Measurements from ENCODE around the gene LEF1.
A peak's percentile ranks its signal among the peaks of the same experiment; 100 is the strongest.

Gene LEF1

DNA sequence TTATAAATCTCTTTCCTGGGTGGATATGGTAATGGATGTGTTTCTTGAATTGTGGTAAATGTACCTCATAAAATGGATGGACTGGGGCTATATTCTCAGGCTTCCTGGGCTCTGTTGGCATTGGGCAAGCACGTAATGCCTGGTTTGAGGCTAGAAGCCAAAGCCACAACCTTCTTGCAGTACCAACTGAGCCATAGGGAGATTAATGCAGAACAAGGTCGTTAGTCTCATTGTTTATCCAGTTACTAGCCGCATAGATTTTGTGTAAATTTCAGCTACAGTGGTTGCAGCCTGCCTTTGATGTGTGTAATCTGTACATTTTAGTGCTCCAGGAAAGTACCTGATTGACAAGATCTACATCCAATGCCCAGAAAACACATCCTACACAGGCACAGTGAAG, 7.2 kb upstream of the LEF1 start:
- no peak for DNase-seq (ENCODE audit: low read depth in 2 of 2)

DNA sequence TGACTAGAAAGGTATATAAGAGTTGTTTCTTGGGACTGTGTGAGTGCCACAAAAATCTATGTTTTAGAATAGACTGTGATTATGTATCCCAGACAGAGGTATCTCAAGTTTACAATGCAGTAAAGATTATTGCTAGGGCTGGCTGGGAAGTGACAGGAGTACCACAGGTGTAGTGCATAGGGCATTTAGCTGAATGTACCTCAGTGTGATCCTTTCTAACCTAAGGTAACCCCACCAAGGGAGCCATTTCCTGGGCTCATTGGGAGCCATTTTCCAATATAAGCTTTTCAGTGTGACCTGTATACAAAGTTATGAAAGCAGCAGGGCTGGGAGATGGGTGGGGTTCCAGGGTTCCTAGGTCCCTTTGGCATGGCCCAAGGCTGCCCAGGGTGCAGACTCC, 6.1 kb upstream of the LEF1 start:
- DNase-seq (ENCODE audit: low read depth in 2 of 2): no peak

DNA sequence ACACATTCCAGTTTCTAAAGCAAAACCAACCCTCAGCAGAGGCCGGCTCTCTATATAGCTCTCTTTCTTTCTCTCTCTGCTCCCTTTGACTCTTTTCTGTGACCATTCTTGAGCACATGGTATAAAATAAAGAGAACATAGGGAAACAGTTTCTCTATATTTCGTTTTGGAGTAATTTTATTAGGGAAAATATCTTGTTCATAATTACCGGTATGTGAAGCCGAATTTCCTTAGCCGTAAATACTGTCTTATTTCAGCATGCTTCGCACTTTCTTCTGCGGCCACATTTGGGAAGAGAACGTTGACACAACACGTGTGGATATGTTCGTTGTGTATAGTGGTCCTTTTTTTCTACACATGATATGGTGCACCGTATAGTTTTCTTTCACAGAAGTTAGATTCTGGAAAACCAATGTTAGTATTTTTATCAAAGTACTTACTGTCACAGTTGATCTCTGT, 4.9 kb upstream of the LEF1 start:
- no peak for DNase-seq (ENCODE audit: low read depth in 2 of 2)

DNA sequence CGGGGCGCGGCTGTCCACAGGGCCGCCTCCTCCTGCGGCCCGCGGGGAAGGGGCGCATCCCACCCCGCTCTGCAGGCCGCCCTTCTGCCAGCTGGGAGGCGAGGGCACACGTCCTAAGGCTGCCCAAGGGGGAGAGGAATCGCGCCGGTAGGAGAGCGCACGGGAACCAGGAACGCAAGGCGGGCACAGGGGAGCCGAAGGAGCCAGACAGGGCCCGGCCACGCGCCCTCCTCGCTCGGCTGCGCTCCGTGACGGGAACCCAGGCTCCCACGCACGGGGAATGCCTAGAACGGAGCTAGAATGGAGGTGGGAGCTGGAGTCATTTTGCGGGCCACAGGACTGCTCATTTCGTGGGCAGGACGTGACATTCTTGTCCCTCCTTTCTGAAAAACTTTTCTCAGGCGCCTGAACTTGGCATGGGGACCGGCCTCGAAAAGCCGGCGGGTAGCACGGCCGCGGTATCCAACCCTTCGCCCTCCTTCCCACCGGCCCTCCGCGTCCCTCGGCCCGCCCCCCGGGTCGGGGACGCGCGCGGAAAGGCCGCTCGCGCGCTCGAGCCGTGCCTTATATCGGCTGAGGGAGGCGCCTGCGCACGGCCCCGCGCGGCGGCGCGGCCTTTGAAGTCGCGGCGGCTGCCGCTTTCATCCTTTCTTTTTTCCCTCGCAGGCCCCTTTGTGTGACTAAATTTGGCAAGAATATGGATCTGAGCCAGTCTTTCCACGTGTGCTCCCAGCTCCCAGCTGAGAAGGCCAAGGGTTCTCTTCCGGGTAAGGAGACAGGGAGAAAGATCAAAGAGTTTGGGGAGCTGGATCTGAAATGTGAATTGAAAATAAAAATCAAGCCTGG, 4.2 kb upstream of the LEF1 start:
- peak; percentile 43 to 52 for DNase-seq (ENCODE audit: low read depth in 2 of 2)

DNA sequence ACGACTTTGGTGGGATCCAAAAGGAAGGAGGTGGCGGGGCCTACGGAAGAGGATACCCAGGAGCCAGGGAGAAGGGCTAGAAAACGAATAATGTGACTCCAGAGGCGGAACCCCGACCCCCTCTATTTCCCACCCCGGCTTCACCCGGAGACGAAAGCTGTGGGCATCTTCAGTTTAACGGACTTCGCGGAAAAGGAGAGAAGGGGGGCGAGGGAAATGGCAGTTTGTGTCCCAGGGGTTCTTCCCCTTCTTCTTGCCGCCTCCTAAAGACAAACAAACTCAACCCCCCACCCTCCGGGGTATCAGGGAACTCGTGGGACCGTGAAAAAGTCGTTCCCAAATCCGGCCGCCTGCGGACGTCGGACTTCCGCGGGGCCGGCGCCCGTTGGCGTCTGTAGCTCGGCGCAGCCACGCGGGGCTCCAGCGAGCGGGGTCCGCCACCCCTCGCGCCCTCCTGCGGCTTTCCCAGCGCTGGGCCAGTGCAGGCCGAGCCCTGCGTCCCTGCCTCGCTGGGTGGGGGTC, 3.6 kb upstream of the LEF1 start:
- DNase-seq (ENCODE audit: low read depth in 2 of 2): no peak

DNA sequence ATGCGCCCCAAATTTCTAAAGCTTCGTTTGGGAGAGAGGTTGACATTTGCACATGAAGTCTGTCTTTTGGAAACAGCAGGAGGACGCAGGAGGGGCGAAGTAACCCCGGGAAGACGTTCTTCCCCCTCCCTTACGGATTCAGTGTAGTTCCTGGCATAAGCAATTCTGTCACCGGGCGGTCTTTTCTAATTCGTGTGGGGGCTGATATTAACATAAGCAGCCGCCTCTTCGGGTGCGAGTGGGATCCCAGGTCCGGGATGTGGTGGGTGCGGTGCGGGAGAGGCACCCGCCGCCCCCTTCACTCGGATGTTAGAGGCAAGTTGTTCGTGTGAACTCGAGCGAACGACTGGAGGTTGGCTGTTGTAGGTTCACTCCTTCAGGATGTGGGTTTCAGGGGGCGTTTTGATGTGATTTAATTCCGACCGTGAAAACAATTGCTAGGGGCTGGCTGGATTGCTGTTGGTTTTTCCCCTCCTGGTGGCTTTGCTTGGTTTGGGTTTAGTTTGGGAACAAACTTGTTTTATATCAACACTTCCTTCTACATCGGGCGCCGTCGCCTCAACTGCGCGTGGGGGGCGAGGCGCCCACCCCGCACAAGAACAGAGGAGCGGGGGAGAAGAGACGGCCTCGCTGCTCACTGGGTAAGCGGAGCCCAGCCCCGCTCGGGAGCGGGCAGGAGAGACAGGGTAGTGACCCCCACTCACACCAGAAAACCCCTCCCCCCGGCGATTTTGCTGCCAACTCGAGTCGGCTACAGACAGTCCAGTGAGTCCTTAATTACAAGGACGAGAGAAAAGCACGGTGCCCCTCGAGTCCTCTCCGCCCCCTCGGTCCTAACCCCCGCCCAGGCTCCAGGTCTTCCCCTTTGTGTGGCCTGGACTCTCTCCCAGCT, 2.9 kb upstream of the LEF1 start:
- peak; percentile 56 to 63 for DNase-seq (ENCODE audit: low read depth in 2 of 2)

DNA sequence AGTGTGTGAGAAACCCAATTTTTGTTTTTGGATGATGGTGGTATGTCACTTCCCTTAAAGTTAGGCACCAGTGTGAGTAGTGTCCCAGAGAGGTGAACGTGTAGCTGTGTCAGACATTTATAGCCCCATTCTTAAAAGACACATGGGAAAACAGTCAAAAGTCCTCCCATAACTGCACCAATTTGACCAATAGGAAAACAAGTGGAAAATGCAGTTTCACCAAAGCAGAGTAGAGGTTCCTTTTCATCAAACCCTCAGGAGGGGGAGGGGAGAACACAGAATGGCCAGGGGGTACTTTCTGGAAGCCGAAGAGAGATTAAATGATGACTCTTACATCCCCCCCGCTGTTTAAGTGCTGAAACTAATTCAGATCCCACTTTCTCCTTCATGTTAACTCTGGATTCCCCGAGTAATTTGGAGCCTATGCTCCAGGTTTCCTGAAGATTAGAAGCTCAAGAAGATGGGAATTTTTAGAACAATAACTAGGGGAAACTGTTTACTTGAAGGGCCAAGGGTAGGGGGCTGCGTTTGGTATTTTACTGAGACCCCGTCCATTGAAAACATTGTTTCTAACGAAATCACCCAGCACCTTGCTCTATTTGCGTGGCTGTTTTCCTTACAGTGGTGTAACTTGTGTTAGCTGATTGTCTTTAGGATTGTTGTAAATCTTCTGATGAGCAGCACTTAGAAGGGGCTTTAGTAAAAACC, 2.1 kb upstream of the LEF1 start:
- DNase-seq (ENCODE audit: low read depth in 2 of 2): no peak

DNA sequence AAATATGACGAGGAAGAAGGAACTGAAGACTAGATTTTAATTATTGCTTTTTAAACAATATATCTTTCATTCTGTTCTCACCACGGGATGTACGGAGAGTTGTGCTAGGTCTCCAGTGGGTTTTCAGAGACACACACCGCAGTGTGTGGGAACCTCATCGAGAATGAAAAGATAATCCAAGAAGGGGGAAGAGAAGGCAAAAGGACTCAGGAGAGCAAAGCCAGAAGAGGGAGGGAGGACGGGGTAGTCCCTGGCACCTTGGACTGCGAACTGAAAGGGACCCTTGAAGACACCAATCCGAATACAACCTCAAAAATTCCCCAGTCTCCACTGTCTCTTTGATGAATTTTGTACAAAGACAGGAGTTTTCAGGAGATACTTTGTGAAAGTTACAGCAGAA, 932 bp upstream of the LEF1 start:
- DNase-seq (ENCODE audit: low read depth in 2 of 2): no peak

DNA sequence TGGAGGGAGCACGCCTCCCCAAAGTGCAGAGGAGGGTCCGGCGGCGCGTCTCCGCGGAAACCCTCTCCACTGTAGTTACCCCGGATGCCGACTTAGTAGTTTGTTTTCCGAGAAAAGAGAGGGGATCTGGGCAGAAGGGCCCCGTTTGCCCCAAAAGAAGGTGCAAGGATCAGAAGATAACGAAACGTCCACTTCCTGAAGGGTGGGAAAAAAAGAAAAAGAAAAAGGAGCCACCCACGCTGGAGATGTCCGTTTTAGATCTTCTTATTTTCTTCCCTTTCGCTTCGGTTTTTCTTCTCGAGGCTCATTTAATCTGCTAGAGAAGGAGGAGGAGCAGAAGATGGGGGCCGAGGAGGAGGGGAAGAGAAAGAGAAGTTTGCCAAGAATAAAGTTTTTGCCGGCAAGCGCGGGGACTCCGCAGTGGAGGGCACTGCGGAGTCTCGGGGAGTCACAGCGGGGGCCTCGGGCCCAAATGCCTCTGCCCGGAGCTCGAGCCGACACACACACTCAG, 517 bp downstream of the LEF1 start:
- DNase-seq (ENCODE audit: low read depth in 2 of 2): no peak

DNA sequence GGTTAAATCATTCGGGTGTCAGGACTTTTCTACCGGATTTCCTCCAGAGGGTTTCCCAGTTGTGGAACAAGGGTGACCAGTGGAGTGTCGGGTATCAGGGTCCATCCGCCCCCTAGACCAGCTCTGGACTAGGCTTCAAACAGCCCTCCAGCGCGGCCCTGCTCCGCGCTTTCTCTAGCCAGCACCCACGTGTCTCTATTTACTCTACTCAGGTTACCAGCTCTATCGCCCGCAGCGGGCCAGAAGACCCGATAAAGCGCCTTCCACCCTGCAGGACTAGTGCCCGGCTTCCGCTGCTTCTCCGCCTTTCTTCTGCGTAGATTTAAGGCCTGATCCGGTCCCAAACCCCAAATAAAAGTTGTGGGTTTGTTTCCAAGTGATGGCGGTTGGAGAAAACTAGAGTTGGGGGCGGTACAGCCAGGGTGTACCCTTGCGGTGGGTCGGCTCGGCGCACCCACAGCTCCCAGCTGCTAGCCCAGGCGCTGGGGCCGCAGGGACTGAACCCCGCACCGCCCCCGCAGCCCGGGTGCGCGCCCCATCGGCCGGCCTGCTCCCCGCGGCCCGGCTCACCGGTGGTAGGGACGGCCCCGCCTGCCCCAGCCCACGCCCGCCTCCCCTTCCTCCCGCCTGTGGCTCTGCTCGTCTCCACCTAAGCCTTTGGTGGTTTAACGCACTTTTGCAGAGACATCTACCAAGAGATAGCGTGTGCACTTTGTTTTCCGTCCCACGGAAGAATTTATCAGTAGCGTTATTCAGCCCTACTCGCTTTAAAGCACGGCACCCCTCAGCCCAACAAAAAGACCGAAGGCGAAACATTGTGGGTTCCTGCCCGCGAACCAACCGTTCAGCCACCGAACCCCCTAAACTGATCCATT, 2.1 kb downstream of the LEF1 start:
- peak; percentile 62 to 63 for DNase-seq (ENCODE audit: low read depth in 2 of 2)

DNA sequence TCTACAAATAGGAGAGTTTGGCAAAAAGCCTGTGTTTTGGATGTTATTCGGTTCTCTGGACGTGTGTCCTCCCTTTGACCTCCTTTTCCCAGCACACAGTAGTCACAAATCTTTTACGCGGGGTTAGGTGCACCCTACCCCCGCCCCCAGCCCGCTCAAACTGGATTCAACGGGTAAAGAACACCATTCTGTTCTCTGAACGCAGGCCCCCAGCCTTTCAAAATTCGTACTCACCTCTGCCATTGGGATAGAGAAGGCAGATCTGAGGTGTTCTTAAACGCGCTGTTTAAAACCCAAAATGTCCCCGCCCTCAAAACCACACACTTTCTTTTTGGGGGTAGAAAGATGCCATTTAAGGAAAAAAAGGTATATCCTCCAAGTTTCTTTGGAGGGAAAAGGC, 2.7 kb downstream of the LEF1 start:
- DNase-seq (ENCODE audit: low read depth in 2 of 2): no peak

DNA sequence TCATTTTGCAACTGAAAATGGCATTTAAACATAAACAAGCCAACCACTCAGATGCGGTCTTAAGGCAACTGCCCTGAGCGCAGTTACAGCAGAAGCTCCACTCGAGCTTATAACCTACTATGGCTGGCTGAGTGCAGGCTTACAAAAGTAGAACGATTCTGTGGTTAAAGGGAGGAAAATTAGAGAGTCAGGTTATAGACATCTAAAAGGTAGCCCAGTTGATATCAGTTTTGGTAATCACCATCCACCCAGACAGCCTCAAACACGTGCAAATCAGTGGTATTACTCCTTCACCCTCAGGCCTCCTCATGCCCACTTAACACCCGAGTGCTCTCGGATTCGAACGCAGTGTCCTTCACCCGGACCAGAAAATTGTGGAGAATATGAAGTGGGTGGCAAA, 3.1 kb downstream of the LEF1 start:
- no peak for DNase-seq (ENCODE audit: low read depth in 2 of 2)

DNA sequence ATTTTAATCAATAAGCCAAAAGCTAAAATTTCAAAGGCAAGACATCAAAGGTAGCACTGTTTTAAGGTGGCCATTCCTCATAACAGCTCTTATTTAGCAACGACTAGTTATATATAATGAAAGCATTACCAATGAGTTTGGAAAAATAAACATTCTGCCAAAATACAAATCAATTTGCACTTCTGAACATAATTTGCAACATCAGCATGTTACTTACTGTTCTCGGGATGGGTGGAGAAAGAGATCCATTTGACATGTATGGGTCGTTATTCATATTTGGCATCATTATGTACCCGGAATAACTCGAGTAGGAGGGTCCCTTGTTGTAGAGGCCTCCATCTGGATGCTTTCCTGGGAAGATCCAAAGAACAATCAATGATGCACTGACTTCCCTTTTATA, 5.4 kb downstream of the LEF1 start:
- no peak for DNase-seq (ENCODE audit: low read depth in 2 of 2)

DNA sequence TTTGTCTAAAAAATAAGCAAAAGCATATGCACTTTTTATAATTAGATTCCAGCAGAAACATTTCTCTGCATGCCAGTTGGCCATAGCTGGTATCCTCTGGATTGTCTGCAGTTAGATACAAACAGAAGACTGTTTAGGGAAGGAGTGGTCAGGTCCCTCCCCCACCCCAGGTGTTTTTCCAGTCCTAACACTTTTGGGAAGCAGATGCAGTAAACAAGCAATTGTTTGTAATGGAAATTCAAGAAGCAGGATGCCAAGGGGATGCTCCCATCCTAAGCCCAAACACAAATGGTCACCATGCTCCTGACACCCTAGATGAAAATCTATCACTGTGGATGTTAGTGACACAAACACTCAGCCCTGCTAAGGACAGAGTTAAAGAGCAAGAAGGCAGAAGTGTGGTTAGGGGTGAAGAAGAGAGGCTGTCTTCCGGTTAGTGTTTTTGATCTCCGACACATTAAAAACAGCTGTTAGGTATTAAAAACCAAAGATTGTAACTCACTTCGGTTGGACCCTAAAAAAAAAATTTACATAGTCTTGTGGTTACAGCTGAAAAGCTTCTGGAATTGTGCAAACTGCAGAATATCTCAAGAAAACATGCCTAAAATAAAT, 7.9 kb downstream of the LEF1 start:
- no peak for DNase-seq (ENCODE audit: low read depth in 2 of 2)

DNA sequence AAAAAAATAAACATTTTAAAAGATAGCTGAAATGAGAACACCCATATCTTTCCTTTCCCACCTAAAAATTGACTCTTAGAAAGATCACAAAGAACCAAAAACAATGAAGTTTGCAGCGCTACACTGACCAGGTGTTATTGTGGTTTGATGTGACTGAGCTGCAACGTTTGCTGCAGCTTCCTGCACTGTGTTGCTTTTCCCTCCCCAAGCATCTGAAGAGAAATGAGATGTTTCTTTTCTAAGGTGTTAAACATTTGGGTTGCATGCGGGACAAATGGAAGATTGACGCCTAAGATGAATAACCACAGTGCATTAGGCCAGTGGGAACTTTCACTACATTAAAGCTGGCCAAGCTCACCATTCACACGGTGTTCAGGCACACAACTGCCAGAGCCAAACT, 8.9 kb downstream of the LEF1 start:
- no peak for DNase-seq (ENCODE audit: low read depth in 2 of 2)

DNA sequence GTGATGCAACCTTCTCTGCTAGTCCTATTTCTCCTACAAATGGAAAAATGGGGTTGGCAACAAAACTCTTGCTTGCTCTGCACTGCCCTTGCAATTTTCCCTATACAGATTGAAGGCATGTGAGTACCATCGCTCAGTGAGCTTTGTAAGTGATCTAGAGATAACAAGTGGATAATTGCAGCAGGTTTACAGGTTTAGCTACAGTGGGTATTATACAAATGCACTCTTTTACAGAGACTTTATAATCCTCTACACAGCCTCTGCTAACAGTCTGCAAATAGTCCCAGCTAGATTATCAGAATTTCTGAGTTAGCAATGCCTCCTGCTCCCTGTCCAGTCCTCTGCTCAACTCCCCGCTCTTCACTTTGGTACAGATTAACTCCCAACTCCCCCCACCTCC, 11.1 kb downstream of the LEF1 start:
- no peak for DNase-seq (ENCODE audit: low read depth in 2 of 2)

DNA sequence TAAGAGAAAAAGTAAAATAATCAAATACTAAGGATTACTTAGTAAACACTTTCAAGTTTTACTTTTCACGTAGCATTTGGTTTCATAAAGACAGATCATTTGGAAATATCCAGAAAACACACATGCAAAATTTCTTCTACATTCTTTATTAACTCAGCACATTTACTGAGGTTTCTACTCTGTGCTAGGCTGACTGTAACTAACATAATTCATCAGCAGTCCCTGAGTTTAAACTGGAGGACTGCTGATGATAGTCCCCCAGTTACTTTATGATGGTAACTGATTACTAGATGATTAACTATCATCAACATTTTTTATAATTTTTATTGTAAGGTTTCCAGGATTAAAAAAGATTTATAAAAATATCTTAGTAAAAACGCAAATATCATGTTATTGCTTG, 12.3 kb downstream of the LEF1 start:
- DNase-seq (ENCODE audit: low read depth in 2 of 2): no peak

DNA sequence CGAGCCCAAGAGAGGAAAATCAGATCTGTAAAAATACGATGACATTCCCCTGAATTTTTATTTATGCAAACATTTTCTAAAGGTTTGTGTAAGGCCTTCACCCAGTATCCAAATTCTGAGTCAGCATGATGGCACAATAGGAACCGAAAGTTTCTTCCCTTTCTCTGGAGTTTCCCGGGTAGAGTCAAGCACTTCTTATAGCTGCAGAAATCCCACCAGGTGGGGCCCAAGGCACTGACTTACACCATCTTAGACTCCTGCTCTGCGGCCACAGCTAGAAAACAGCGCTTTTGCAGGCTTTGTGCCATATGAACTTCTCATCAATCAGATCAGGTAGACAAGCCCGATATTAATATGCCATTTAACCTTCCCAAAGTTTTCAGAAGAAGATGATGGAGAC, 13.4 kb downstream of the LEF1 start:
- DNase-seq (ENCODE audit: low read depth in 2 of 2): no peak

DNA sequence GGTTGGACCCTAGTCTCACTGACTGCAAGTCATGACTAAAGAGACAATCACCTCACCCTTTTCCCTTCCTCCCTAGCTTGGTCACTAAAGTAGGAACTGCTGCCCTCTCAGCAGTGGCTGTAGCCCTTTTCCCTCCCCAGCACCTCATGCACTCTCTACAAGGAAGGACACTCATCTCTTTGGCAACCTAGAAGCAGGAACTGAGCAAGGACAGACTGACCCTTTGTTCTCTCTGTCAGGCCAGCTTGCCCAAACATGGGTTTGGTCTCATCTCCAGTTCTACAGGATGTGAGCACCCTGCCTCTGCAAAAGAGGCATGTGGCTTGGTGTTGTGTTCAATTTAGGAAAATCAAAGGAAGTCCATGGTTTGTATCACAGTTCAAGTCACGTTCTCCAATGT, 15.8 kb downstream of the LEF1 start:
- DNase-seq (ENCODE audit: low read depth in 2 of 2): no peak

DNA sequence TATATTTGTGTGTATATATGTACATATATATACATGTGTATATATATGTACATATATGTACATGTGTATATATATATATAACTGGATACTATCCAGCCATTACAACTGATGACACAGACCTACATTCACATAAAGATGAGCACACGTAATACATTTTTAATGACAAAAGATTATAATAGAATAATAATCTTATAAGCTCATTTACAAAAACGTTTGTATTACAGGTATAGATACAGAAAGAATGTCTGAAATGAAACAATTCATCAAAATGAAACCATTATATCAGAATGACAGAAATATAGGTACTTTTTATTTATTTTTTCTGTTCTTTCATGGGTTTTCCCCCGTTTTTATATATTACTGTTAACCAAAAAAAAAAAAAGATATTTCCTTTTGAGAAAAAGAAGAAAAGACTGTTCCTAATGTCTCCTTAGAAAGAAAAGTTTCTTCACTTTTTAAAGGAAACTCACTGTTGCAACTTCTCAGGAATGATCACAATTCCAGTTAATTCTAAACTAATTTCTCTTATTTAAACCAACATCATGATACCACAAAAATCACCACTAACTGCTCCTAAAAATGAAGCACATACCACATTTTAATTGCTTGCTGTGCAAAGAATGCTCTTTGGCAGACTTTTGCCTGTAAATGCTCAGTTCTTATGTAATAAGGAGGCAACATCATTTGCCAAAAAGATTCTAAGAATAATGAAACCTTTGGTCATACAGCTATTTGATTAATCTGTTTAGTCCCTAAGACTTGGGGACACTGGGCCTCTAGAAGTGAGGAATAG, 18.9 kb downstream of the LEF1 start:
- no peak for DNase-seq (ENCODE audit: low read depth in 2 of 2)

Data from stimulated activated CD8-positive, alpha-beta memory T cell treated with anti-CD3 and anti-CD28 coated beads, Interleukin-15, amount 100 ng/mL, for 48 hours (primary cell).